Right cardiac atrium (tissue), 5 donors: ENCODE results near the gene NEDD4L. TPM values are rescaled to one million over a fixed set of nuclear protein-coding genes. Genes with fewer than 3 reads are reported as not detected.

Experiments used
- ATAC-seq, 2 donors: fragments of 200-7000 bp; cut with Tn5 transposase; one replicate each; pipeline versions ENCODE4 v1.8.0 to v1.9.1; 2020; ENCODE audit warnings: moderate library complexity in 2 of 2, mild to moderate bottlenecking in 1 of 2
- DNase-seq, 3 donors: peaks; one replicate each; pipeline ENCODE4 v3.0.0-alpha.2; 2020
- H3K27ac ChIP-seq: one replicate; pipeline ENCODE4 v1.5.1; 2013; ENCODE audit warnings: mild to moderate bottlenecking, low read length, control low read depth, moderate library complexity
- H3K27me3 ChIP-seq: one replicate; pipeline ENCODE4 v1.6.1; 2013; ENCODE audit not compliant: control insufficient read depth, insufficient read depth
- H3K4me1 ChIP-seq: one replicate; pipeline ENCODE4 v1.6.1; 2013; ENCODE audit warnings: low read length; ENCODE audit not compliant: control insufficient read depth, insufficient read depth
- H3K4me3 ChIP-seq: one replicate; pipeline ENCODE4 v1.5.1; 2013; ENCODE audit warnings: low read length, control low read depth
- H3K9me3 ChIP-seq: one replicate; pipeline ENCODE4 v1.6.1; 2013; ENCODE audit warnings: low read length; ENCODE audit not compliant: control insufficient read depth
- WGBS: extraction: QIAGEN DNeasy Blood & Tissue Kit; methylation state at CpG from one replicate; pipeline ENCODE4 v1.1.7; 2013; 5-methylcytosine and 5-hydroxymethylcytosine counted together
- intact Hi-C, 4 donors: fragments of 100-400 bp; cut with DNase I; formaldehyde crosslinking; loops; one replicate each; pipeline versions ENCODE4 v1.11.0 to v1.14.0; 2022 to 2023
- polyA plus RNA-seq: library from polyadenylated mRNA; stranded (reverse); fragments of 200-250 nt; gene quantifications from one replicate; pipeline ENCODE4 v1.2.3, GENCODE V29; 2013
- total RNA-seq, 4 donors: library from RNA; stranded (reverse); fragmentation: NEBNext Ultra II Directional; extraction: Animal tissue kit (Norgen Biotek cat#: 25700); gene quantifications; one replicate each; pipeline ENCODE4 v1.2.1, GENCODE V29; 2021
- donor health status: healthy with polysubstance abuse.
- donor health status: DM: no; HTN: yes; CAD: no.
- donor health status: DM: no; HTN: no; CAD: no.
- donor health status: DM: no; HTN: yes; CAD: no; lungs with severe emphysema.
- donor health status: DM: yes; HTN: yes; CAD: no.

The NEDD4L gene
- total and polyA plus RNA-seq, 5 donors, result 25.7 to 87.5 (median 74.0) TPM

- no peak overlapping the region for H3K4me3 ChIP-seq
- H3K9me3 ChIP-seq, result no peaks in the 10 kb centered on the region
- DNase-seq (no peak), ATAC-seq (no peak)
- WGBS, result 78% methylated on average over 3 of the region's 3 CpGs
- H3K27me3 ChIP-seq, result no peaks in the 10 kb centered on the region
- H3K27ac ChIP-seq, result no peak overlapping the region
- intact Hi-C loops, result no loop called here
- H3K4me1 ChIP-seq, result no peaks in the 10 kb centered on the region
Measured at GRCh38 chr18:58069721-58070292, 25.8 kb downstream of the NEDD4L start.

- intact Hi-C loops, result no loop called here
- no peak overlapping the region for H3K27ac ChIP-seq
- H3K27me3 ChIP-seq, result no peaks in the 10 kb centered on the region
- ATAC-seq, result no peak
- no peak for DNase-seq
- WGBS, result 67% methylated on average over 2 of the region's 2 CpGs
- H3K9me3 ChIP-seq, result no peaks in the 10 kb centered on the region
- no peak overlapping the region for H3K4me3 ChIP-seq
- no peaks in the 10 kb centered on the region for H3K4me1 ChIP-seq
Measured at GRCh38 chr18:58076052-58076451, 32.0 kb downstream of the NEDD4L start.

- no peak overlapping the region for H3K27ac ChIP-seq
- ATAC-seq (no peak), DNase-seq (no peak)
- H3K27me3 ChIP-seq, result no peaks in the 10 kb centered on the region
- intact Hi-C loops, result no loop called here
- no peak overlapping the region for H3K4me3 ChIP-seq
- H3K4me1 ChIP-seq, result no peaks in the 10 kb centered on the region
- no peaks in the 10 kb centered on the region for H3K9me3 ChIP-seq
- WGBS, result 85% methylated on average over 9 of the region's 9 CpGs
Measured at GRCh38 chr18:58077329-58077728, 33.3 kb downstream of the NEDD4L start.

GRCh38 chr18:58078889-58079573 is 35.0 kb downstream of the NEDD4L start:
- 93% methylated on average over 11 of the region's 11 CpGs for WGBS
- Histone ChIP-seq H3K9me3 (no peaks in the 10 kb centered on the region), H3K27me3 (no peaks in the 10 kb centered on the region), H3K27ac (no peak overlapping the region), H3K4me1 (no peaks in the 10 kb centered on the region), H3K4me3 (no peak overlapping the region)
- intact Hi-C loops, result no loop called here
- ATAC-seq (no peak), DNase-seq (no peak)

GRCh38 chr18:58080451-58080850 is 36.4 kb downstream of the NEDD4L start:
- no peak overlapping the region for H3K27ac ChIP-seq
- WGBS, result 91% methylated on average over 3 of the region's 3 CpGs
- ATAC-seq (no peak), DNase-seq (no peak)
- no peaks in the 10 kb centered on the region for H3K27me3 ChIP-seq
- intact Hi-C loops, result no loop called here
- H3K4me3 ChIP-seq, result no peak overlapping the region
- H3K9me3 ChIP-seq, result no peaks in the 10 kb centered on the region
- H3K4me1 ChIP-seq, result no peaks in the 10 kb centered on the region

- DNase-seq (peak in 1 of 3 donors; percentile 34), ATAC-seq (no peak)
- Histone ChIP-seq H3K27me3 (no peaks in the 10 kb centered on the region), H3K9me3 (no peaks in the 10 kb centered on the region), H3K27ac (no peak overlapping the region), H3K4me1 (no peaks in the 10 kb centered on the region), H3K4me3 (no peak overlapping the region)
- intact Hi-C loops, result no loop called here
- WGBS, result 82% methylated on average over 6 of the region's 6 CpGs
Measured at GRCh38 chr18:58087928-58088690, 44.1 kb downstream of the NEDD4L start.

GRCh38 chr18:58088691-58089065 is 44.7 kb downstream of the NEDD4L start:
- intact Hi-C loops, result no loop called here
- no peak for DNase-seq
- Histone ChIP-seq H3K27ac (no peak overlapping the region), H3K9me3 (no peaks in the 10 kb centered on the region), H3K4me3 (no peak overlapping the region), H3K4me1 (no peaks in the 10 kb centered on the region), H3K27me3 (no peaks in the 10 kb centered on the region)
- WGBS, result 93% methylated on average over 4 of the region's 4 CpGs
- no peak for ATAC-seq

GRCh38 chr18:58091099-58091611 is 47.1 kb downstream of the NEDD4L start:
- no peak overlapping the region for H3K4me3 ChIP-seq
- H3K27me3 ChIP-seq, result no peaks in the 10 kb centered on the region
- intact Hi-C loops, result no loop called here
- H3K9me3 ChIP-seq, result no peaks in the 10 kb centered on the region
- no peaks in the 10 kb centered on the region for H3K4me1 ChIP-seq
- DNase-seq (no peak), ATAC-seq (peak in 1 of 2 donors; percentile 19)
- no peak overlapping the region for H3K27ac ChIP-seq
- WGBS, result 97% methylated on average over 2 of the region's 2 CpGs

- intact Hi-C loops, result no loop called here
- no peak overlapping the region for H3K4me3 ChIP-seq
- peaks cover 8% of the 10 kb centered on the region for H3K4me1 ChIP-seq
- no peak for ATAC-seq
- no peaks in the 10 kb centered on the region for H3K9me3 ChIP-seq
- WGBS, result 91% methylated on average over 7 of the region's 7 CpGs
- DNase-seq, result no peak
- H3K27me3 ChIP-seq, result no peaks in the 10 kb centered on the region
- H3K27ac ChIP-seq, result no peak overlapping the region
Measured at GRCh38 chr18:58093311-58093803, 49.3 kb downstream of the NEDD4L start.

GRCh38 chr18:58095222-58095621 is 51.2 kb downstream of the NEDD4L start:
- DNase-seq (no peak), ATAC-seq (no peak)
- no peaks in the 10 kb centered on the region for H3K9me3 ChIP-seq
- H3K27me3 ChIP-seq, result no peaks in the 10 kb centered on the region
- 73% methylated on average over 8 of the region's 8 CpGs for WGBS
- intact Hi-C loops, result no loop called here
- no peak overlapping the region for H3K4me3 ChIP-seq
- no peak overlapping the region for H3K27ac ChIP-seq
- H3K4me1 ChIP-seq, result peaks cover 8% of the 10 kb centered on the region

- 65% methylated on average over 2 of the region's 2 CpGs for WGBS
- H3K9me3 ChIP-seq, result no peaks in the 10 kb centered on the region
- ATAC-seq (no peak), DNase-seq (no peak)
- H3K4me1 ChIP-seq, result peaks cover 8% of the 10 kb centered on the region
- intact Hi-C loops, result no loop called here
- H3K27ac ChIP-seq, result no peak overlapping the region
- H3K4me3 ChIP-seq, result no peak overlapping the region
- H3K27me3 ChIP-seq, result no peaks in the 10 kb centered on the region
Measured at GRCh38 chr18:58095655-58096054, 51.6 kb downstream of the NEDD4L start.
